Breast epithelium (tissue), 4 donors: Measurements from ENCODE around the gene TOGARAM2. TPM values are rescaled to one million over a fixed set of nuclear protein-coding genes. Genes with fewer than 3 reads are reported as not detected.

ENCODE experiments used
- DNase-seq, 2 donors: peaks; one replicate each; pipeline ENCODE4 v3.0.0-alpha.2; 2019; ENCODE audit warnings: low spot score in 2 of 2
- H3K27ac ChIP-seq, 2 donors: fragments of 200-600 bp; sonication (generic) in 1 of 2; one replicate each; pipeline ENCODE4 v1.5.1; 2016 to 2019; ENCODE audit warnings: mild to moderate bottlenecking in 1 of 2
- H3K27me3 ChIP-seq, 2 donors: fragments of 200-600 bp; sonication (generic) in 1 of 2; one replicate each; pipeline versions ENCODE4 v1.5.1 to v1.6.0; 2017 to 2019; ENCODE audit warnings: control low read depth in 1 of 2, mild to moderate bottlenecking in 1 of 2
- H3K36me3 ChIP-seq: fragments of 200-600 bp; one replicate; pipeline ENCODE4 v1.5.1; 2019
- H3K4me1 ChIP-seq, 2 donors: fragments of 200-600 bp; sonication (generic); one replicate each; pipeline ENCODE4 v1.5.1; 2016 to 2019; ENCODE audit warnings: control low read depth in 1 of 2
- H3K4me3 ChIP-seq, 3 donors: fragments of 200-600 bp; sonication (generic); 1 replicate in 2 of 3; 2 replicates in 1 of 3; pipeline ENCODE4 v1.5.1; 2016 to 2019; ENCODE audit warnings: mild to moderate bottlenecking in 3 of 3, moderate library complexity in 2 of 3
- H3K9me3 ChIP-seq, 2 donors: fragments of 200-600 bp; sonication (generic) in 1 of 2; one replicate each; pipeline ENCODE4 v1.5.1; 2016 to 2019; ENCODE audit warnings: control low read depth in 1 of 2
- POLR2A ChIP-seq: fragments of 450-650 bp; IDR thresholded peaks from one replicate; pipeline ENCODE4 v1.6.1; 2016; ENCODE audit warnings: antibody characterized with exemption, mild to moderate bottlenecking, moderate library complexity
- POLR2AphosphoS5 ChIP-seq, 3 donors: sonication (generic); formaldehyde crosslinking; IDR thresholded peaks; one replicate each; pipeline ENCODE4 v1.6.1; 2017; ENCODE audit warnings: antibody characterized with exemption in 3 of 3
- intact Hi-C: fragments of 100-400 bp; cut with DNase I; formaldehyde crosslinking; loops from one replicate; pipeline ENCODE4 v1.15.1; 2023; ENCODE audit warnings: low total_unique reads
- total RNA-seq, 3 donors: library from RNA; depleted of rRNA; stranded (reverse); fragments of >200 nt; gene quantifications; one replicate each; pipeline ENCODE4 v1.1.0, GENCODE V29; 2016
- TF ChIP-seq, protein P1 (sequence below), 3 donors: fragments of 450-650 bp; IDR thresholded peaks; one replicate each; pipeline ENCODE4 v1.5.1; 2016 to 2017; ENCODE audit warnings: antibody characterized with exemption in 3 of 3, mild to moderate bottlenecking in 3 of 3, moderate library complexity in 3 of 3

The TOGARAM2 gene
- total RNA-seq, 3 donors from 2014 or later = 0.15 to 2.7 (median 0.33) TPM

DNA sequence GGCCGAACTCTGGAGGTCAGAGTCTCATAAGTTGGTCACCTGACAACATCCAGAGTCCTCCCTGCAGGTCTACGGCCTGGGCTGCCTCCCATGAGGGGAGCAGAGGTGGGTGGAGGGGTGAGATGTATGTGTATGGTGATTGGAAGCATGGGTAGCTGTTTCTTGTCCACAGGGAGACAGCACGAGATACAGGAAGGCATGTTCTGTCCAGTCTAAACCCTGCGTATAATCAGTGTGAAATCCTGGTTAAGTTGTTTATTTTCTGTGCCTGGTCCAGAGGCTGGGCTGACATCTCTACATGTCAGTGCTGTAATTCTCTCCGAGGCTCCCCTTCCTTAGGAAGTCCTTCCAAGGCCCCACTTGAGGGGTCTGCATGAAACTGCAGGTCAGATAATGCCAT lies 8.9 kb downstream of the TOGARAM2 start:
- intact Hi-C loops = no loop called here
- H3K27me3 ChIP-seq = no peaks in the 10 kb centered on the region
- TF ChIP-seq POLR2AphosphoS5 (IDR thresholded peaks at IDR 0.05) (no peak), POLR2A (no peak)
- TF ChIP-seq, protein P1, sequence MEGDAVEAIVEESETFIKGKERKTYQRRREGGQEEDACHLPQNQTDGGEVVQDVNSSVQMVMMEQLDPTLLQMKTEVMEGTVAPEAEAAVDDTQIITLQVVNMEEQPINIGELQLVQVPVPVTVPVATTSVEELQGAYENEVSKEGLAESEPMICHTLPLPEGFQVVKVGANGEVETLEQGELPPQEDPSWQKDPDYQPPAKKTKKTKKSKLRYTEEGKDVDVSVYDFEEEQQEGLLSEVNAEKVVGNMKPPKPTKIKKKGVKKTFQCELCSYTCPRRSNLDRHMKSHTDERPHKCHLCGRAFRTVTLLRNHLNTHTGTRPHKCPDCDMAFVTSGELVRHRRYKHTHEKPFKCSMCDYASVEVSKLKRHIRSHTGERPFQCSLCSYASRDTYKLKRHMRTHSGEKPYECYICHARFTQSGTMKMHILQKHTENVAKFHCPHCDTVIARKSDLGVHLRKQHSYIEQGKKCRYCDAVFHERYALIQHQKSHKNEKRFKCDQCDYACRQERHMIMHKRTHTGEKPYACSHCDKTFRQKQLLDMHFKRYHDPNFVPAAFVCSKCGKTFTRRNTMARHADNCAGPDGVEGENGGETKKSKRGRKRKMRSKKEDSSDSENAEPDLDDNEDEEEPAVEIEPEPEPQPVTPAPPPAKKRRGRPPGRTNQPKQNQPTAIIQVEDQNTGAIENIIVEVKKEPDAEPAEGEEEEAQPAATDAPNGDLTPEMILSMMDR (IDR thresholded peaks at IDR 0.05) = no peak
- no peak overlapping the region for H3K4me3 ChIP-seq
- H3K4me1 ChIP-seq = no peaks in the 10 kb centered on the region
- DNase-seq = no peak
- H3K27ac ChIP-seq = no peak overlapping the region
- H3K9me3 ChIP-seq = no peaks in the 10 kb centered on the region
- H3K36me3 ChIP-seq = no peaks in the 10 kb centered on the region

DNA sequence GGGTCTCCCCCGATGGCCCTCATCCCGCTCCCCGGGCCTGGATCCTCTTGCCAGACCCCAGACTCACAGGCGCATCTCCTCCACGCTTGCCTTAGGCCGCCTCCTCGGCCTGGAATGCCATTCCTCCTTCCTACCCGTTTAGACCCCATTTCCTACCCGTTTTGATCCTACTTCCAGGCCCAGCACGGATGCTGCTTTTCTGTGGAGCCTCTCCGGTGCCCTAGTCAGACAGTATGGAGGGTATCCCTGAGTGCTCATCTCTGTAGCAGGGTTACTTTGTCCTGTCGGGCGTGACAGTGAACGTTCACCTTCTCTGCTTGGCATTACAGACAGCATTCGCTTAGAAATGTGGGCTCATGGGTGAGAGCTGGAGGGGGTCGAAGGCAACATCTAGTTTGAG lies 9.3 kb downstream of the TOGARAM2 start:
- intact Hi-C loops = no loop called here
- Histone ChIP-seq H3K27me3 (no peaks in the 10 kb centered on the region), H3K4me1 (no peaks in the 10 kb centered on the region)

DNA sequence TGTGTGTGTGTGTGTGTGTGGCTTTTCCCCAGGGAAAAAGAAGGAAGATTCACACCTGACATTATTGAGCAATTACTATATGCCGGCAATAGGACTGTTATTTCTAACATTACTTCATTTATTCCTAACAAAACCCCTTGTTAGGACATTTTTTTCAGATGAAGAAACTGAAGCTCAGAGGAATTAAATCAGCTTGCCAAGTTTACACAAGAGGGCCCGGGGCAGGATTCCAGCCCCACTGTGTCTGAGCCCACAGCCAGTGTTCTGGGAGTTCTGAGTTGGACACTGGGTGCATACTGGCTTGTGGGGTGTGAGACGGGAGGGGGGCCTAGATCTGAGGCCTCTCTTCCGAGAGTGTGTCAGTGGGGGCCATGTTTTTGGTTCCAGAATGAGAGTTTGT lies 9.9 kb downstream of the TOGARAM2 start:
- TF ChIP-seq, protein P1 (IDR thresholded peaks at IDR 0.05) = no peak
- TF ChIP-seq POLR2AphosphoS5 (IDR thresholded peaks at IDR 0.05) (no peak), POLR2A (no peak)
- peak overlapping the region; percentile 38 to 61 for H3K27ac ChIP-seq
- H3K36me3 ChIP-seq = no peaks in the 10 kb centered on the region

More for the DNA sequence above, 9.3 kb downstream of the TOGARAM2 start:
- no peak for DNase-seq
- no peak overlapping the region for H3K4me3 ChIP-seq
- H3K9me3 ChIP-seq = no peaks in the 10 kb centered on the region
- TF ChIP-seq POLR2AphosphoS5 (IDR thresholded peaks at IDR 0.05) (no peak), POLR2A (no peak)
- TF ChIP-seq, protein P1 (IDR thresholded peaks at IDR 0.05) = no peak
- H3K27ac ChIP-seq = no peak overlapping the region
- no peaks in the 10 kb centered on the region for H3K36me3 ChIP-seq

DNA sequence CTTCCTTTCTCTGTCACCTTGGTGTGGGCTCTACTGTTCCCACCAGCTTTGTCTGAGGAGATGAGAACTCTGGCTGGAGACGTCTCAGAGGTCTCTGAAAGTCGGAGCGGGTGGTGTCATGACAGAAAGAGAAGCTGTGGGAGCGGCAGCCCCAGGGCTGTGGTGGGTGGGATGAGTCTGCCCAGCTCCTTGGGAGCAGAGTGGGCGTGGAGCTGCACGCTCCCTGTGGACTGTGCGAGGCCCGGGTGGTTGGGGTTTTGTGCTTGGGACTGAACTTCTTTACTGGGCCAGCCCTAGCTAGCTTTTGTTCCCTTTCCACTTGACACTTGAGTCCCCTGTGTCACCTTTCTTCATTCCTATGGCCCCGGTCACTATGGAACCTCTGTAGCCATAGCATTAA lies 10.4 kb downstream of the TOGARAM2 start:
- no peaks in the 10 kb centered on the region for H3K4me1 ChIP-seq
- TF ChIP-seq POLR2AphosphoS5 (IDR thresholded peaks at IDR 0.05) (no peak), POLR2A (no peak)
- TF ChIP-seq, protein P1 (IDR thresholded peaks at IDR 0.05) = no peak
- DNase-seq = no peak
- H3K4me3 ChIP-seq = no peak overlapping the region
- no peaks in the 10 kb centered on the region for H3K9me3 ChIP-seq
- H3K36me3 ChIP-seq = no peaks in the 10 kb centered on the region
- no peaks in the 10 kb centered on the region for H3K27me3 ChIP-seq
- intact Hi-C loops = no loop called here
- H3K27ac ChIP-seq = peak overlapping the region; percentile 38 to 61

More for the DNA sequence above, 9.9 kb downstream of the TOGARAM2 start:
- DNase-seq = peak in 1 of 2 donors; percentile 73
- Histone ChIP-seq H3K4me1 (no peaks in the 10 kb centered on the region), H3K9me3 (no peaks in the 10 kb centered on the region), H3K27me3 (no peaks in the 10 kb centered on the region), H3K4me3 (no peak overlapping the region)
- intact Hi-C loops = no loop called here

DNA sequence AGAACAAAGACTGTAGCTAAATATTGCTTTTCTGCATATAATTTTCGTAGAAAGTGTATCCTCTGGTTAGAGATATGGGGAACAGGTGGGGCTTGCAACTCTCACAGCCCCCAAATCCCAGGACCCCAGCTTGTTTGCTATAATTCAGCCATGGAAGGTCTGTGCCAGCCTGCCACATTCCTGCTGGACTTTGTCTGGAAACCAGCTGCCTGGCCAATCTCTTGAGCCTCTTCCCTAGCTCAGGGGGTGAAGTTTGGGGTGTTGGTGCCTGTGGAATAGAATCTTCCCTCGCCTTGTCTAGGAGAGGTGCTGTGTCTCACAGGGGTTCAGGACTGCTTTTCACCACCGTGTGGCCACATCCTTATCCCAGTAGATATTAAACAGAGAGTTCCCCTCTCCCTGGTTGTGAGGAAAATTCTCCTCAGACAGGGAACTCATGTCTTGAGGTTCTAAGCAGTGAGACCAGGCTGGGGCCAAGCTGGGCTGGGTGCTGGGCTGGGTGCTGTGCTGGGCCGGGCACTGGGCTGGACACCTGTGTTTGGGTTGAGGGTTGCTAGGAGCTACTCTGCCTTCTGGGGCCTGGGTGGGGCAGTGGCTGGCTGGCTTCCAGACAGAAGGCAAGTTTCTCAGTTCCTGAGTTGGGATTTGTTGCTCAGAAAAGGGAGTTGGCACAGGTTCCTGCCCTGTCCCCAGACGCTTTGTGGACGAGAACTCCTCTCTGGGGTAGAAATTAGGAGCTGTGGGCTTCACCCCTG lies 12.3 kb downstream of the TOGARAM2 start:
- Histone ChIP-seq H3K4me3 (no peak overlapping the region), H3K36me3 (no peaks in the 10 kb centered on the region), H3K27me3 (no peaks in the 10 kb centered on the region), H3K4me1 (no peaks in the 10 kb centered on the region), H3K9me3 (no peaks in the 10 kb centered on the region), H3K27ac (no peak overlapping the region)
- TF ChIP-seq POLR2AphosphoS5 (IDR thresholded peaks at IDR 0.05) = no peak
- TF ChIP-seq POLR2A = no peak
- TF ChIP-seq, protein P1 (IDR thresholded peaks at IDR 0.05) = no peak
- intact Hi-C loops = no loop called here
- DNase-seq = no peak
